Measurements from ENCODE around the gene RIMBP2.

RIMBP2 gene

GRCh38 chr12:130729344-130729743 lies 13.2 kb upstream of the RIMBP2 start:
- DNase-seq = no peak

GRCh38 chr12:130728158-130729058 lies 12.3 kb upstream of the RIMBP2 start:
- no peak for DNase-seq

- no peak for DNase-seq
Measured at GRCh38 chr12:130719263-130719859, 3.3 kb upstream of the RIMBP2 start.

GRCh38 chr12:130717752-130718151 lies 1.7 kb upstream of the RIMBP2 start:
- DNase-seq = no peak

GRCh38 chr12:130716969-130717366 lies 869 bp upstream of the RIMBP2 start:
- no peak for DNase-seq

GRCh38 chr12:130715150-130715997 lies 725 bp downstream of the RIMBP2 start:
- DNase-seq = no peak

GRCh38 chr12:130714591-130715149 lies 1.4 kb downstream of the RIMBP2 start:
- no peak for DNase-seq

GRCh38 chr12:130714091-130714590 lies 2.0 kb downstream of the RIMBP2 start:
- DNase-seq = no peak

GRCh38 chr12:130713581-130713991 lies 2.5 kb downstream of the RIMBP2 start:
- no peak for DNase-seq

- no peak for DNase-seq
Measured at GRCh38 chr12:130712346-130713065, 3.6 kb downstream of the RIMBP2 start.

GRCh38 chr12:130711756-130712155 lies 4.3 kb downstream of the RIMBP2 start:
- no peak for DNase-seq

- no peak for DNase-seq
Measured at GRCh38 chr12:130710733-130711080, 5.4 kb downstream of the RIMBP2 start.

GRCh38 chr12:130709971-130710732 lies 5.9 kb downstream of the RIMBP2 start:
- no peak for DNase-seq

GRCh38 chr12:130709151-130709970 lies 6.7 kb downstream of the RIMBP2 start:
- DNase-seq = no peak

GRCh38 chr12:130708648-130709047 lies 7.5 kb downstream of the RIMBP2 start:
- no peak for DNase-seq

GRCh38 chr12:130707571-130707891 lies 8.6 kb downstream of the RIMBP2 start:
- DNase-seq = no peak

- DNase-seq = no peak
Measured at GRCh38 chr12:130706885-130707570, 9.1 kb downstream of the RIMBP2 start.

GRCh38 chr12:130706311-130706710 lies 9.8 kb downstream of the RIMBP2 start:
- no peak for DNase-seq

GRCh38 chr12:130705178-130705822 lies 10.8 kb downstream of the RIMBP2 start:
- DNase-seq = no peak

GRCh38 chr12:130704606-130705005 lies 11.5 kb downstream of the RIMBP2 start:
- no peak for DNase-seq

All from GDM1 (cell line).